ENCODE data around the gene CCDC8. TPM values are rescaled to one million over a fixed set of nuclear protein-coding genes. Genes with fewer than 3 reads are reported as not detected.

CCDC8 gene
- total and polyA plus RNA-seq, 9 of the 15 experiments (the other 6 are each of a cell fraction or from before 2014, with no cell fraction given) = 0.68 to 30.8 (median 15.6) TPM

DNA sequence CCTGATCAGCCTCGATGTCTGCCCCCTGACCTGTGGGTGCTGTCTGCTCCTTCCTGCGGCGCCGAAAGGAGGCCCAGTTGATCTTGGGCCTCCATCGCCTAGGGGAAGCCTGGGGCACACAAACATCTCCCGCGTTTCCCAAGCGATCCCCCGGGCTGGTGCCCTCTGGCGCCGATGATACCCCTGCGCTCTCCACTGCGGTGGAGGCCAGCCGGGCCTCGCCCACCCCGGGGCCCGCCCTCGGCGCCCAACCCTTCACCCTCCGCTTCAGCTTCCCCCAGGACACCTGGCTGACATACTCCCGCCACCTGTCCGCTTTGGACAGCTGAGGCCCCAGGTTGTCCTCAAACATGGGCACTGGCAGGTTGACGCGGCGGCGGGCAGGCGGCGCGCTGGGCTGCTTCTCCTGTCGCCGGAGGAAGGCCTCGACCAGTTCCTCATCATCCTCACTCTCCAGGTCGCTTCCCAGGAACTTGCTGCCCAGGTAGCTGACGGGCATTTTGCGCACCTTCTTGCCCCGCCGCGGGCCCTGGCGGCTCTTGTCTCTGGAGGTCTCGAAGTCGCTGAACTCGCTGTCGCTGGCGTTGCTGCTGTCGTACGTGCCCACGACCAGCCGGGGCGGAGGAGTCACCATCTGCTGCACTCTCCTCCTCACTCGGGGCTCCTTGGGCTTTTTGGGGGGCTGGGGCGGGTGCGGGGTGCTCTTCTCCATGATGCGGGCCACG, 1.3 kb downstream of the CCDC8 start:
- peaks cover 4% of the 10 kb centered on the region for H3K9me1 ChIP-seq (ENCODE audit: control insufficient read depth, insufficient read depth, low read length)
- H2AFZ ChIP-seq (ENCODE audit: low read depth, low read length) = no peak overlapping the region
- ATAC-seq = no peak
- peak overlapping the region; percentile 91 to 97 for H3K9ac ChIP-seq (ENCODE audit: insufficient read depth in 1 of 2, low read depth in 2 of 2, low read length in 2 of 2)
- H3K9me3 ChIP-seq (replicated peaks; ENCODE audit: control insufficient read depth, insufficient read depth, low read depth, low read length) = peaks cover 5% of the 10 kb centered on the region
- in situ Hi-C loops (cut with MboI) = no loop called here
- H3K27ac ChIP-seq (ENCODE audit: extremely low read depth, low read depth, low read length) = peak overlapping the region; percentile 92; the same call in 2 of the 3 replicates
- CTCF ChIA-PET (ENCODE audit: low intra/inter-chr PET ratio) = no interaction called here
- peak overlapping the region; percentile 63 for H3K4me3 ChIP-seq
- peaks cover 18% of the 10 kb centered on the region; the same call in 1 of the 2 replicates for H4K20me1 ChIP-seq (replicated peaks; ENCODE audit: control insufficient read depth, insufficient read depth, low read length)
- peaks cover 40% of the 10 kb centered on the region for H3K79me2 ChIP-seq (ENCODE audit: control insufficient read depth, insufficient read depth, low read length)
- no peak for FAIRE-seq
- no peak for DNase-seq (ENCODE audit: extremely low read depth in 1 of 4, low spot score in 3 of 4)
- 42% methylated on average over 42 of the region's 54 CpGs for WGBS (ENCODE audit: insufficient coverage, low coverage, missing lambda C conversion rate)
- no peaks in the 10 kb centered on the region for H3K27me3 ChIP-seq (ENCODE audit: control insufficient read depth in 2 of 2, insufficient read depth in 2 of 2, low read length in 2 of 2)
- intact Hi-C loops (cut with micrococcal nuclease) = no loop called here
- peaks cover 36 to 69% of the 10 kb centered on the region in 2 experiments for H3K4me1 ChIP-seq (replicated peaks in 1 of 2; ENCODE audit: control insufficient read depth in 2 of 2, insufficient read depth in 2 of 2, low read length in 2 of 2)
- BruUV-seq (replicated peaks) = TSS peak; percentile 50
- peak overlapping the region; percentile 91 for H3K4me2 ChIP-seq (ENCODE audit: insufficient read depth, low read length)
- POLR2A ChIA-PET = interaction anchor here (1.1 kb wide), 1 partner anchor 13 kb away, joined by 3 read pairs; no protein-coding TSS in a partner anchor
- peaks cover 18% of the 10 kb centered on the region for H3K36me3 ChIP-seq (ENCODE audit: control insufficient read depth, insufficient read depth, low read length)
- TF ChIP-seq ZNF75A (CRISPR knock-in tag; IDR thresholded peaks at IDR 0.05) (no peak), ZNF253 (CRISPR knock-in tag; conservative IDR thresholded peaks at IDR 0.05) (no peak), RUNX1 (IDR thresholded peaks at IDR 0.05; ENCODE audit: low read depth) (no peak), FIP1L1 (IDR thresholded peaks at IDR 0.05; ENCODE audit: low read depth, low read length, poor library complexity, severe bottlenecking) (no peak), NR3C1 (CRISPR knock-in tag; IDR thresholded peaks at IDR 0.05) (no peak), CHCHD3 (CRISPR knock-in tag; IDR thresholded peaks at IDR 0.05) (no peak), KAT8 (IDR thresholded peaks at IDR 0.05; ENCODE audit: low read depth) (no peak), TAF9B (IDR thresholded peaks at IDR 0.05; ENCODE audit: partially characterized antibody) (no peak), ZKSCAN1 (IDR thresholded peaks at IDR 0.05; ENCODE audit: low read depth, low read length) (no peak), POLR2G (IDR thresholded peaks at IDR 0.05; ENCODE audit: low read depth, low read length) (peak; percentile 47), PHB2 (IDR thresholded peaks at IDR 0.05; ENCODE audit: low read depth) (no peak), RAD51 (IDR thresholded peaks at IDR 0.05; ENCODE audit: borderline replicate concordance, low read depth) (no peak), ZFX (CRISPR knock-in tag; IDR thresholded peaks at IDR 0.05) (peak; percentile 56), ZNF324 (CRISPR knock-in tag; IDR thresholded peaks at IDR 0.05) (no peak), ZNF445 (CRISPR knock-in tag; IDR thresholded peaks at IDR 0.05; ENCODE audit: low read depth) (no peak), GTF2E2 (tag; IDR thresholded peaks at IDR 0.05) (0 out of 2 replicates have a peak, but pooled peaks have one; percentile 2)
- TF ChIP-seq, protein P1, sequence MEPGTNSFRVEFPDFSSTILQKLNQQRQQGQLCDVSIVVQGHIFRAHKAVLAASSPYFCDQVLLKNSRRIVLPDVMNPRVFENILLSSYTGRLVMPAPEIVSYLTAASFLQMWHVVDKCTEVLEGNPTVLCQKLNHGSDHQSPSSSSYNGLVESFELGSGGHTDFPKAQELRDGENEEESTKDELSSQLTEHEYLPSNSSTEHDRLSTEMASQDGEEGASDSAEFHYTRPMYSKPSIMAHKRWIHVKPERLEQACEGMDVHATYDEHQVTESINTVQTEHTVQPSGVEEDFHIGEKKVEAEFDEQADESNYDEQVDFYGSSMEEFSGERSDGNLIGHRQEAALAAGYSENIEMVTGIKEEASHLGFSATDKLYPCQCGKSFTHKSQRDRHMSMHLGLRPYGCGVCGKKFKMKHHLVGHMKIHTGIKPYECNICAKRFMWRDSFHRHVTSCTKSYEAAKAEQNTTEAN (CRISPR knock-in tag; IDR thresholded peaks at IDR 0.05) = no peak
- TF ChIP-seq, protein P2, sequence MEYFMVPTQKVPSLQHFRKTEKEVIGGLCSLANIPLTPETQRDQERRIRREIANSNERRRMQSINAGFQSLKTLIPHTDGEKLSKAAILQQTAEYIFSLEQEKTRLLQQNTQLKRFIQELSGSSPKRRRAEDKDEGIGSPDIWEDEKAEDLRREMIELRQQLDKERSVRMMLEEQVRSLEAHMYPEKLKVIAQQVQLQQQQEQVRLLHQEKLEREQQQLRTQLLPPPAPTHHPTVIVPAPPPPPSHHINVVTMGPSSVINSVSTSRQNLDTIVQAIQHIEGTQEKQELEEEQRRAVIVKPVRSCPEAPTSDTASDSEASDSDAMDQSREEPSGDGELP (CRISPR knock-in tag; IDR thresholded peaks at IDR 0.05; ENCODE audit: borderline replicate concordance) = no peak
- TF ChIP-seq, protein P3, sequence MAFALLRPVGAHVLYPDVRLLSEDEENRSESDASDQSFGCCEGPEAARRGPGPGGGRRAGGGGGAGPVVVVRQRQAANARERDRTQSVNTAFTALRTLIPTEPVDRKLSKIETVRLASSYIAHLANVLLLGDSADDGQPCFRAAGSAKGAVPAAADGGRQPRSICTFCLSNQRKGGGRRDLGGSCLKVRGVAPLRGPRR (CRISPR knock-in tag; IDR thresholded peaks at IDR 0.05) = no peak
